PC-9 (cell line): ENCODE results near the gene CHKB. TPM values are rescaled to one million over a fixed set of nuclear protein-coding genes. Genes with fewer than 3 reads are reported as not detected.

Experiments used
- BruUV-seq: library from RNA; stranded (reverse); fragments of 400-500 nt; replicated peaks from 2 replicates; lab custom pipeline; 2021; lab: Mats Ljungman, UMichigan
- CTCF ChIA-PET: fragments of 300-600 bp; sonication (Branson Sonifier 250); formaldehyde crosslinking; loops from one replicate; lab custom pipeline; 2022; ENCODE audit warnings: antibody characterized with exemption; lab: Charles Lee
- POLR2A ChIA-PET: fragments of 300-600 bp; sonication (Branson Sonifier 250); formaldehyde crosslinking; loops from one replicate; lab custom pipeline; 2022; ENCODE audit warnings: antibody characterized with exemption; ENCODE audit not compliant: unreplicated experiment; lab: Charles Lee
- DNase-seq, 2 experiments: peaks; one replicate each; pipeline versions ENCODE4 v3.0.0 to v3.0.0-alpha.2; 2015 to 2022; ENCODE audit warnings: mixed read lengths in 1 of 2
- H2AFZ ChIP-seq: fragments of 200-600 bp; sonication (generic); 2 replicates; pipeline ENCODE4 v1.8.1; 2017; ENCODE audit warnings: antibody characterized with exemption
- H3F3A ChIP-seq: fragments of 200-600 bp; sonication (generic); 2 replicates; pipeline ENCODE4 v1.8.1; 2017; ENCODE audit warnings: antibody characterized with exemption, mild to moderate bottlenecking, low read depth; ENCODE audit not compliant: insufficient read depth
- H3K27ac ChIP-seq: fragments of 200-600 bp; sonication (generic); 2 replicates; pipeline ENCODE4 v1.6.1; 2016; ENCODE audit warnings: mixed run types
- H3K27me3 ChIP-seq: fragments of 200-600 bp; sonication (generic); 2 replicates; pipeline ENCODE4 v1.6.1; 2016; ENCODE audit warnings: low read depth, mixed run types; ENCODE audit not compliant: insufficient read depth
- H3K36me3 ChIP-seq: fragments of 200-600 bp; sonication (generic); 2 replicates; pipeline ENCODE4 v1.6.1; 2016; ENCODE audit warnings: low read depth, mixed run types
- H3K4me1 ChIP-seq: fragments of 200-600 bp; sonication (generic); replicated peaks from 2 replicates; pipeline ENCODE4 v1.6.1; 2016; ENCODE audit warnings: mixed run types; ENCODE audit not compliant: insufficient read depth
- H3K4me2 ChIP-seq: fragments of 200-600 bp; sonication (generic); 2 replicates; pipeline ENCODE4 v1.6.1; 2017; ENCODE audit warnings: mixed run types
- H3K4me3 ChIP-seq: fragments of 200-600 bp; sonication (generic); 2 replicates; pipeline ENCODE4 v1.6.1; 2016; ENCODE audit warnings: mixed run types
- H3K79me2 ChIP-seq: fragments of 200-600 bp; sonication (generic); 2 replicates; pipeline ENCODE4 v1.6.1; 2017; ENCODE audit warnings: low read depth, mixed run types
- H3K9me2 ChIP-seq: fragments of 200-600 bp; sonication (generic); 2 replicates; pipeline ENCODE4 v1.8.1; 2017; ENCODE audit warnings: mild to moderate bottlenecking; ENCODE audit not compliant: insufficient read depth
- H3K9me3 ChIP-seq: fragments of 200-600 bp; sonication (generic); 2 replicates; pipeline ENCODE4 v1.8.1; 2016; ENCODE audit warnings: low read depth; ENCODE audit not compliant: insufficient read depth
- H4K20me1 ChIP-seq: fragments of 200-600 bp; sonication (generic); 2 replicates; pipeline ENCODE4 v1.8.1; 2017; ENCODE audit not compliant: insufficient read depth
- EZH2 ChIP-seq: fragments of 200-600 bp; sonication (generic); IDR thresholded peaks from 2 replicates; pipeline ENCODE4 v1.8.0; 2017; ENCODE audit warnings: antibody characterized with exemption, low read depth
- intact Hi-C: fragments of 100-400 bp; cut with micrococcal nuclease; formaldehyde crosslinking; loops from one replicate; pipeline ENCODE4 v1.10.0; 2022; ENCODE audit not compliant: unreplicated experiment
- total RNA-seq: library from RNA; stranded (reverse); gene quantifications from 2 replicates; pipeline ENCODE4 v1.2.3, GENCODE V29; 2021
- TF ChIP-seq, protein P1 (sequence below): fragments of 200-600 bp; sonication (generic); conservative IDR thresholded peaks from 2 replicates; pipeline ENCODE4 v1.6.1; 2017; ENCODE audit warnings: mixed run types, antibody characterized with exemption, mild to moderate bottlenecking, moderate library complexity

The CHKB gene
- total RNA-seq, 1 experiment from 2014 or later: 60.0 TPM

DNA sequence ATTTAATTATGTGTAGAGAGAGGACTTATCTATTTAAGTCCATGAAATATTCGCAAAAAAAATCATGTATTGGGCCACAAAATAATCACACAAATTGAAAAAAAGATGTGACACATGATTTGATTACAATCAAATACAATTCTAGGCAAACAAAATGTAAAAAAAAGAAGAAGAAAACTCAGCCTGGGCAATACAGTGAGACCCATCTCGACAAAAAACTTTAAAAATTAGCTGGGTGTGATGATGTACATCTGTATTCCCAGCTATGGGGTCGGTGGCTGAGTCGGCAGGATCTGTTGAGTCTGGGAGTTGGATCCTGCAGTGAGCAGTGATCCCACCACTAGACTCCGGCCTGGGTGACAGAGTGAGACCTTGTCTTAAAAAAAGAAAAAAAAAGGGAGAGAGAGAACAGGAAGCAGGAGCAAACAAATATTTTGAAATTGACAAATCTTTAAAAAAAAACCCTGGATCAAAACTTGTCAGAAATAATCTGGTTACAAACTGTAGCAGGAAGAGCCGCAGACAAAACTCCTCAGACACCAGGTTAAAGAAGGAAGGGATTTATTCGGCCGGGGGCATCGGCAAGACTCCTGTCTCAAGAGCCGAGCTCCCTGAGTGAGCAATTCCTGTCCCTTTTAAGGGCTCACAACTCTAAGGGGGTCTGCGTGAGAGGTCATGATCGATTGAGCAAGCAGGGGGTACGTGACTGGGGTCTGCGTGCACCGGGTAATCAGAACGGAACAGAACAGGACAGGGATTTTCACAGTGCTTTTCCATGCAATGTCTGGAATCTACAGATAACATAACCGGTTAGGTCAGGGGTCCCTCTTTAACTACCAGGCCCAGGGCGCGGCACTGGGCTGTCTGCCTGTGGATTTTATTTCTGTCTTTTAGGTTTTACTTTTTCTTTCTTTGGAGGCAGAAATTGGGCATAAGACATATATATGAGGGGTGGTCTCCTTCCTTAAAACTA is 49.5 kb downstream of the CHKB start:
- Histone ChIP-seq H3F3A (peaks cover 54% of the 10 kb centered on the region), H3K4me1 (peaks cover 28% of the 10 kb centered on the region), H2AFZ (no peak overlapping the region), H3K4me2 (peak overlapping the region; percentile 85), H4K20me1 (no peaks in the 10 kb centered on the region), H3K36me3 (no peaks in the 10 kb centered on the region), H3K4me3 (peak overlapping the region; percentile 87; the same call in 1 of the 2 replicates), H3K9me3 (no peaks in the 10 kb centered on the region), H3K79me2 (no peaks in the 10 kb centered on the region), H3K9me2 (no peaks in the 10 kb centered on the region), H3K27me3 (no peaks in the 10 kb centered on the region), H3K27ac (peak overlapping the region; percentile 60; the same call in 1 of the 2 replicates)
- CTCF ChIA-PET: interaction anchor here (0.6 kb wide), 1 partner anchor 67 kb away, joined by 3 read pairs; no protein-coding TSS in a partner anchor
- no TSS peak for BruUV-seq
- no peak for DNase-seq
- TF ChIP-seq, protein P1, sequence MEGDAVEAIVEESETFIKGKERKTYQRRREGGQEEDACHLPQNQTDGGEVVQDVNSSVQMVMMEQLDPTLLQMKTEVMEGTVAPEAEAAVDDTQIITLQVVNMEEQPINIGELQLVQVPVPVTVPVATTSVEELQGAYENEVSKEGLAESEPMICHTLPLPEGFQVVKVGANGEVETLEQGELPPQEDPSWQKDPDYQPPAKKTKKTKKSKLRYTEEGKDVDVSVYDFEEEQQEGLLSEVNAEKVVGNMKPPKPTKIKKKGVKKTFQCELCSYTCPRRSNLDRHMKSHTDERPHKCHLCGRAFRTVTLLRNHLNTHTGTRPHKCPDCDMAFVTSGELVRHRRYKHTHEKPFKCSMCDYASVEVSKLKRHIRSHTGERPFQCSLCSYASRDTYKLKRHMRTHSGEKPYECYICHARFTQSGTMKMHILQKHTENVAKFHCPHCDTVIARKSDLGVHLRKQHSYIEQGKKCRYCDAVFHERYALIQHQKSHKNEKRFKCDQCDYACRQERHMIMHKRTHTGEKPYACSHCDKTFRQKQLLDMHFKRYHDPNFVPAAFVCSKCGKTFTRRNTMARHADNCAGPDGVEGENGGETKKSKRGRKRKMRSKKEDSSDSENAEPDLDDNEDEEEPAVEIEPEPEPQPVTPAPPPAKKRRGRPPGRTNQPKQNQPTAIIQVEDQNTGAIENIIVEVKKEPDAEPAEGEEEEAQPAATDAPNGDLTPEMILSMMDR: no peak
- TF ChIP-seq EZH2: no peak
- intact Hi-C loops: no loop called here
- POLR2A ChIA-PET: interaction anchor here (1.2 kb wide), 1 partner anchor 30 kb away, joined by 3 read pairs; the partner anchor contains the start of gene SYCE3

GRCh38 chr22:50531962-50532674 is 50.5 kb downstream of the CHKB start:
- no peaks in the 10 kb centered on the region for H3K79me2 ChIP-seq

More at GRCh38 chr22:50531962-50532674, 50.5 kb downstream of the CHKB start:
- peaks cover 54% of the 10 kb centered on the region for H3F3A ChIP-seq
- H3K4me1 ChIP-seq: peaks cover 26% of the 10 kb centered on the region
- no peaks in the 10 kb centered on the region for H3K9me3 ChIP-seq
- no peaks in the 10 kb centered on the region for H3K27me3 ChIP-seq
- peak overlapping the region; percentile 87 for H3K4me3 ChIP-seq
- DNase-seq: peak; percentile 69 to 76
- H2AFZ ChIP-seq: peak overlapping the region; percentile 78
- BruUV-seq: no TSS peak
- H3K27ac ChIP-seq: peak overlapping the region; percentile 60
- ChIA-PET POLR2A (interaction anchor here (1.2 kb wide), 1 partner anchor 31 kb away, joined by 3 read pairs; the partner anchor contains the start of gene SYCE3), CTCF (interaction anchor here (0.6 to 1.3 kb wide), 2 partner anchors 29 to 31 kb away, joined by 3 to 5 read pairs; partner anchors contain the start of gene SYCE3)
- intact Hi-C loops: loop anchor here (2.0 kb wide), 1 partner anchor 31 kb away; the partner anchor contains the start of gene SYCE3
- TF ChIP-seq, protein P1: no peak
- no peak for TF ChIP-seq EZH2
- H3K9me2 ChIP-seq: no peaks in the 10 kb centered on the region
- H4K20me1 ChIP-seq: no peaks in the 10 kb centered on the region
- H3K4me2 ChIP-seq: peak overlapping the region; percentile 85
- no peaks in the 10 kb centered on the region for H3K36me3 ChIP-seq
